GM23338 (cell line): ENCODE measurements around the gene C15orf62. TPM values are rescaled to one million over a fixed set of nuclear protein-coding genes. Genes with fewer than 3 reads are reported as not detected.

Experiments used
- ATAC-seq: fragments of 200-7000 bp; cut with Tn5 transposase; 3 replicates; pipeline ENCODE4 v1.9.1; 2020
- DNase-seq: peaks from one replicate; pipeline ENCODE4 v3.0.0-alpha.2; 2015; ENCODE audit warnings: low spot score
- H2AFZ ChIP-seq: fragments of 200-600 bp; sonication (generic); 2 replicates; pipeline ENCODE4 v1.8.0; 2016; ENCODE audit warnings: antibody characterized with exemption, mild to moderate bottlenecking, moderate library complexity
- H3F3A ChIP-seq: fragments of 200-600 bp; sonication (generic); replicated peaks from 2 replicates; pipeline ENCODE4 v1.8.0; 2017; ENCODE audit warnings: antibody characterized with exemption, mixed run types, low read depth
- H3K27ac ChIP-seq: fragments of 200-600 bp; sonication (generic); 2 replicates; pipeline ENCODE4 v1.6.1; 2016; ENCODE audit warnings: low read depth
- H3K27me3 ChIP-seq: fragments of 200-600 bp; sonication (generic); 2 replicates; pipeline ENCODE4 v1.8.0; 2016; ENCODE audit warnings: mild to moderate bottlenecking, mixed run types, moderate library complexity; ENCODE audit not compliant: insufficient read depth
- H3K36me3 ChIP-seq: fragments of 200-600 bp; sonication (generic); 2 replicates; pipeline ENCODE4 v1.8.0; 2016; ENCODE audit warnings: mild to moderate bottlenecking; ENCODE audit not compliant: insufficient read depth
- H3K4me1 ChIP-seq: fragments of 200-600 bp; sonication (generic); 2 replicates; pipeline ENCODE4 v1.8.0; 2016; ENCODE audit warnings: mild to moderate bottlenecking, moderate library complexity; ENCODE audit not compliant: insufficient read depth
- H3K4me2 ChIP-seq: fragments of 200-600 bp; sonication (generic); 2 replicates; pipeline ENCODE4 v1.7.1; 2017; ENCODE audit warnings: mixed run types
- H3K4me3 ChIP-seq: fragments of 200-600 bp; sonication (generic); 2 replicates; pipeline ENCODE4 v1.6.1; 2016; ENCODE audit warnings: mixed run types
- H3K79me2 ChIP-seq: fragments of 200-600 bp; sonication (generic); replicated peaks from 2 replicates; pipeline ENCODE4 v1.8.0; 2017; ENCODE audit warnings: mild to moderate bottlenecking; ENCODE audit not compliant: insufficient read depth
- H3K9me2 ChIP-seq: fragments of 200-600 bp; sonication (generic); 2 replicates; pipeline ENCODE4 v1.8.0; 2017; ENCODE audit not compliant: insufficient read depth
- H4K20me1 ChIP-seq: fragments of 200-600 bp; sonication (generic); replicated peaks from 2 replicates; pipeline ENCODE4 v1.8.0; 2017; ENCODE audit warnings: mild to moderate bottlenecking; ENCODE audit not compliant: insufficient read depth
- H3K27ac Mint-ChIP-seq: 2 replicates; pipeline ENCODE4 v1.8.0; 2020; ENCODE audit warnings: inconsistent platforms, mild to moderate bottlenecking, moderate library complexity, mixed read lengths
- H3K27me3 Mint-ChIP-seq: 3 replicates; pipeline ENCODE4 v1.8.0; 2022; ENCODE audit warnings: low read depth, mild to moderate bottlenecking, moderate library complexity, mixed read lengths, inconsistent platforms; ENCODE audit not compliant: insufficient read depth, poor library complexity
- H3K36me3 Mint-ChIP-seq: 3 replicates; pipeline ENCODE4 v1.8.0; 2021; ENCODE audit warnings: low read depth, mild to moderate bottlenecking, inconsistent platforms, moderate library complexity, mixed read lengths
- H3K4me1 Mint-ChIP-seq: 3 replicates; pipeline ENCODE4 v1.8.0; 2020; ENCODE audit warnings: mild to moderate bottlenecking, inconsistent platforms, mixed read lengths
- H3K4me3 Mint-ChIP-seq: 3 replicates; pipeline ENCODE4 v1.8.0; 2021; ENCODE audit warnings: moderate library complexity, mild to moderate bottlenecking, inconsistent platforms, mixed read lengths
- H3K9me3 Mint-ChIP-seq: 3 replicates; pipeline ENCODE4 v1.8.0; 2020; ENCODE audit warnings: moderate library complexity, mild to moderate bottlenecking, inconsistent platforms, mixed read lengths
- CREB1 ChIP-seq: fragments of 250-450 bp; sonication (Bioruptor Pico); IDR thresholded peaks from 2 replicates; pipeline ENCODE4 v1.5.0; 2020; ENCODE audit warnings: low read depth, mild to moderate bottlenecking, moderate library complexity
- EZH2 ChIP-seq: fragments of 200-600 bp; sonication (generic); IDR thresholded peaks from one replicate; pipeline ENCODE4 v1.8.0; 2017; ENCODE audit warnings: antibody characterized with exemption, mild to moderate bottlenecking, low read depth; ENCODE audit not compliant: unreplicated experiment
- EZH2phosphoT487 ChIP-seq: fragments of 200-600 bp; sonication (generic); IDR thresholded peaks from one replicate; pipeline ENCODE4 v1.8.1; 2018; ENCODE audit warnings: antibody characterized with exemption; ENCODE audit not compliant: unreplicated experiment
- JUNB ChIP-seq: IDR thresholded peaks from one replicate; pipeline ENCODE4 v1.6.1; 2016; ENCODE audit warnings: antibody characterized with exemption; ENCODE audit not compliant: unreplicated experiment
- NANOG ChIP-seq: IDR thresholded peaks from 2 replicates; pipeline ENCODE4 v1.6.1; 2016; ENCODE audit warnings: antibody characterized with exemption, borderline replicate concordance
- POLR2AphosphoS5 ChIP-seq: IDR thresholded peaks from 2 replicates; pipeline ENCODE4 v1.6.1; 2016; ENCODE audit warnings: antibody characterized with exemption, low read depth
- REST ChIP-seq: IDR thresholded peaks from one replicate; pipeline ENCODE4 v1.6.1; 2018; ENCODE audit warnings: antibody characterized with exemption; ENCODE audit not compliant: unreplicated experiment
- STAT1 ChIP-seq: IDR thresholded peaks from one replicate; pipeline ENCODE4 v1.6.1; 2016; ENCODE audit warnings: antibody characterized with exemption; ENCODE audit not compliant: unreplicated experiment
- ZNF114 ChIP-seq: fragments of 250-450 bp; sonication (Bioruptor Pico); IDR thresholded peaks from 2 replicates; pipeline ENCODE4 v1.5.0; 2020; ENCODE audit warnings: mild to moderate bottlenecking, moderate library complexity
- ZNF331 ChIP-seq: fragments of 250-450 bp; sonication (Bioruptor Pico); IDR thresholded peaks from 2 replicates; pipeline ENCODE4 v1.5.0; 2020; ENCODE audit warnings: low read depth, mild to moderate bottlenecking, moderate library complexity
- ZNF462 ChIP-seq: fragments of 250-450 bp; sonication (Bioruptor Pico); IDR thresholded peaks from 2 replicates; pipeline ENCODE4 v1.5.0; 2020; ENCODE audit warnings: mild to moderate bottlenecking, moderate library complexity
- polyA plus RNA-seq: library from polyadenylated mRNA; unstranded; fragments of >200 nt; fragmentation: Nextera tagmentation; extraction: Ambion mirVana; gene quantifications from 2 replicates; pipeline ENCODE4 v1.2.1, GENCODE V29; 2016
- total RNA-seq: library from RNA; depleted of rRNA; stranded (reverse); fragments of >200 nt; shearing (Covaris generic); gene quantifications from 2 replicates; pipeline ENCODE4 v1.2.3, GENCODE V29; 2014
- TF ChIP-seq, protein P1 (sequence below): IDR thresholded peaks from 2 replicates; pipeline ENCODE4 v1.6.1; 2016; ENCODE audit warnings: antibody characterized with exemption
- TF ChIP-seq, protein P2 (sequence below), 2 experiments: fragments of 200-600 bp in 1 of 2; sonication (generic) in 1 of 2; conservative IDR thresholded peaks; 2 replicates each; pipeline versions ENCODE4 v1.5.1 to v1.6.1; 2016 to 2017; ENCODE audit warnings: antibody characterized with exemption in 2 of 2, low read depth in 2 of 2, mild to moderate bottlenecking in 2 of 2, moderate library complexity in 1 of 2

Gene C15orf62
- total and polyA plus RNA-seq, 2 experiments from 2014 or later: 0.16 to 0.80 TPM

GRCh38 chr15:40773902-40774301, 4.1 kb downstream of the C15orf62 start:
- H3K4me3 ChIP-seq: no peak overlapping the region
- Mint-ChIP-seq H3K27ac (no peak overlapping the region), H3K9me3 (no peaks in the 10 kb centered on the region), H3K4me3 (no peak overlapping the region), H3K27me3 (peaks cover 15% of the 10 kb centered on the region), H3K36me3 (peaks cover 28% of the 10 kb centered on the region), H3K4me1 (peaks cover 9% of the 10 kb centered on the region; the same call in 2 of the 3 replicates)
- H3K27me3 ChIP-seq: no peaks in the 10 kb centered on the region
- H3F3A ChIP-seq: no peaks in the 10 kb centered on the region
- TF ChIP-seq NANOG (no peak), JUNB (no peak), EZH2 (no peak), REST (no peak), ZNF331 (no peak), EZH2phosphoT487 (no peak), CREB1 (CRISPR knock-in tag) (no peak), ZNF114 (CRISPR knock-in tag) (no peak), POLR2AphosphoS5 (no peak), ZNF462 (CRISPR knock-in tag) (no peak), STAT1 (no peak)
- TF ChIP-seq, protein P1, sequence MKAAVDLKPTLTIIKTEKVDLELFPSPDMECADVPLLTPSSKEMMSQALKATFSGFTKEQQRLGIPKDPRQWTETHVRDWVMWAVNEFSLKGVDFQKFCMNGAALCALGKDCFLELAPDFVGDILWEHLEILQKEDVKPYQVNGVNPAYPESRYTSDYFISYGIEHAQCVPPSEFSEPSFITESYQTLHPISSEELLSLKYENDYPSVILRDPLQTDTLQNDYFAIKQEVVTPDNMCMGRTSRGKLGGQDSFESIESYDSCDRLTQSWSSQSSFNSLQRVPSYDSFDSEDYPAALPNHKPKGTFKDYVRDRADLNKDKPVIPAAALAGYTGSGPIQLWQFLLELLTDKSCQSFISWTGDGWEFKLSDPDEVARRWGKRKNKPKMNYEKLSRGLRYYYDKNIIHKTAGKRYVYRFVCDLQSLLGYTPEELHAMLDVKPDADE: no peak
- TF ChIP-seq, protein P2, sequence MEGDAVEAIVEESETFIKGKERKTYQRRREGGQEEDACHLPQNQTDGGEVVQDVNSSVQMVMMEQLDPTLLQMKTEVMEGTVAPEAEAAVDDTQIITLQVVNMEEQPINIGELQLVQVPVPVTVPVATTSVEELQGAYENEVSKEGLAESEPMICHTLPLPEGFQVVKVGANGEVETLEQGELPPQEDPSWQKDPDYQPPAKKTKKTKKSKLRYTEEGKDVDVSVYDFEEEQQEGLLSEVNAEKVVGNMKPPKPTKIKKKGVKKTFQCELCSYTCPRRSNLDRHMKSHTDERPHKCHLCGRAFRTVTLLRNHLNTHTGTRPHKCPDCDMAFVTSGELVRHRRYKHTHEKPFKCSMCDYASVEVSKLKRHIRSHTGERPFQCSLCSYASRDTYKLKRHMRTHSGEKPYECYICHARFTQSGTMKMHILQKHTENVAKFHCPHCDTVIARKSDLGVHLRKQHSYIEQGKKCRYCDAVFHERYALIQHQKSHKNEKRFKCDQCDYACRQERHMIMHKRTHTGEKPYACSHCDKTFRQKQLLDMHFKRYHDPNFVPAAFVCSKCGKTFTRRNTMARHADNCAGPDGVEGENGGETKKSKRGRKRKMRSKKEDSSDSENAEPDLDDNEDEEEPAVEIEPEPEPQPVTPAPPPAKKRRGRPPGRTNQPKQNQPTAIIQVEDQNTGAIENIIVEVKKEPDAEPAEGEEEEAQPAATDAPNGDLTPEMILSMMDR (conservative IDR thresholded peaks at IDR 0.05; ENCODE audit: low read depth in 2 of 2): no peak
- H3K4me1 ChIP-seq: no peaks in the 10 kb centered on the region
- DNase-seq (no peak), ATAC-seq (no peak)
- H2AFZ ChIP-seq: no peak overlapping the region
- H3K36me3 ChIP-seq: peaks cover 1% of the 10 kb centered on the region
- no peak overlapping the region for H3K27ac ChIP-seq
- no peaks in the 10 kb centered on the region for H3K9me2 ChIP-seq
- H3K79me2 ChIP-seq: no peaks in the 10 kb centered on the region
- H4K20me1 ChIP-seq: no peaks in the 10 kb centered on the region
- no peak overlapping the region for H3K4me2 ChIP-seq
